ENCODE data around the gene GREB1L.

DNA sequence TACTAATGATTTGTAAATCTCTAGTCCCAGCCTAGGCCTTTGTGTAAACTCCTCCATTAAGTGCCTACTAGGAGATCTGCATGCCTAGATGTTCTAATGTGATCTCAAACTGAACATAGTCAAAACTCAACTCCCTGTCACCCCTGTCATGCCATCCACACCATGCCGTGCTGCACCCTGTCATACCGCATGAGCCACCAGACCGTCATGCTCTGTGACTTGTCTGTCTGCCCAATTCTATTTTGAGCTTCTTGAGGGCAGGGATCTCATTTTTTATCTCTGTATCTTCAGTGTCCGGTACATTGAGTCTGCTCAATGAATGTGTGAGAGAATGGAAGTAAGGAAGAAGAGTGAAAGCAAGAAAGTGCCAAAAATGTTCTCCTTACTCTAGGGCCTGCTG is 35.5 kb downstream of the GREB1L start:
- TF ChIP-seq POLR2A (IDR thresholded peaks at IDR 0.05; ENCODE audit: low read length), result no peak
- TF ChIP-seq GATA1 (IDR thresholded peaks at IDR 0.05; ENCODE audit: low read depth, low read length), result no peak

Data from erythroblast (primary cell).